SK-N-SH treated with all-trans-retinoic acid at 6 μM for 48 hours (cell line): ENCODE data around the gene ARHGEF37.

Experiments
- ATAC-seq: fragments of 200-7000 bp; cut with Tn5 transposase; 3 replicates; pipeline ENCODE4 v1.9.1; 2020; ENCODE audit warnings: mild to moderate bottlenecking, moderate library complexity
- ESRRG ChIP-seq: fragments of 250-450 bp; sonication (Bioruptor Pico); IDR thresholded peaks from 2 replicates; pipeline ENCODE4 v1.6.1; 2021; ENCODE audit warnings: mild to moderate bottlenecking
- GLIS3 ChIP-seq: fragments of 250-450 bp; sonication (Bioruptor Pico); IDR thresholded peaks from 2 replicates; pipeline ENCODE4 v1.5.0; 2020; ENCODE audit warnings: mild to moderate bottlenecking, moderate library complexity
- ISL1 ChIP-seq: fragments of 250-450 bp; sonication (Bioruptor Pico); IDR thresholded peaks from 2 replicates; pipeline ENCODE4 v2.1.2; 2022; ENCODE audit warnings: mild to moderate bottlenecking, moderate library complexity
- PATZ1 ChIP-seq: fragments of 250-450 bp; sonication (Bioruptor Pico); IDR thresholded peaks from 2 replicates; pipeline ENCODE4 v1.8.0; 2020; ENCODE audit warnings: mild to moderate bottlenecking, moderate library complexity, borderline replicate concordance
- PPARA ChIP-seq: fragments of 250-450 bp; sonication (Bioruptor Pico); IDR thresholded peaks from 2 replicates; pipeline ENCODE4 v1.5.0; 2020; ENCODE audit warnings: mild to moderate bottlenecking, borderline replicate concordance
- RARB ChIP-seq: fragments of 250-450 bp; sonication (Bioruptor Pico); IDR thresholded peaks from 2 replicates; pipeline ENCODE4 v1.8.0; 2021; ENCODE audit warnings: mild to moderate bottlenecking, moderate library complexity
- SNAI2 ChIP-seq: fragments of 250-450 bp; sonication (Bioruptor Pico); IDR thresholded peaks from 2 replicates; pipeline ENCODE4 v1.5.0; 2020; ENCODE audit warnings: mild to moderate bottlenecking, moderate library complexity
- TCF4 ChIP-seq: fragments of 250-450 bp; sonication (Bioruptor Pico); IDR thresholded peaks from 2 replicates; pipeline ENCODE4 v1.8.0; 2021; ENCODE audit warnings: mild to moderate bottlenecking, moderate library complexity, borderline replicate concordance
- TOX ChIP-seq: fragments of 250-450 bp; sonication (Bioruptor Pico); IDR thresholded peaks from 2 replicates; pipeline ENCODE4 v1.8.0; 2021; ENCODE audit warnings: mild to moderate bottlenecking, moderate library complexity, borderline replicate concordance
- ZFP3 ChIP-seq: fragments of 250-450 bp; sonication (Bioruptor Pico); IDR thresholded peaks from 2 replicates; pipeline ENCODE4 v1.5.0; 2020; ENCODE audit warnings: mild to moderate bottlenecking, moderate library complexity
- ZFP30 ChIP-seq: fragments of 450-650 bp; formaldehyde crosslinking; IDR thresholded peaks from 2 replicates; pipeline ENCODE4 v1.5.0; 2022; ENCODE audit warnings: mild to moderate bottlenecking, moderate library complexity
- ZNF565 ChIP-seq: fragments of 450-650 bp; formaldehyde crosslinking; conservative IDR thresholded peaks from 2 replicates; pipeline ENCODE4 v1.5.0; 2020; ENCODE audit warnings: low read depth, mild to moderate bottlenecking, moderate library complexity
- ZNF70 ChIP-seq: fragments of 450-650 bp; formaldehyde crosslinking; IDR thresholded peaks from 2 replicates; pipeline ENCODE4 v1.5.0; 2020; ENCODE audit warnings: mild to moderate bottlenecking, moderate library complexity
- TF ChIP-seq, protein P1 (sequence below): fragments of 250-450 bp; sonication (Bioruptor Pico); IDR thresholded peaks from 2 replicates; pipeline ENCODE4 v1.5.0; 2020; ENCODE audit warnings: mild to moderate bottlenecking, moderate library complexity
- TF ChIP-seq, protein P2 (sequence below): fragments of 250-450 bp; sonication (Bioruptor Pico); IDR thresholded peaks from 2 replicates; pipeline ENCODE4 v1.5.1; 2020; ENCODE audit warnings: low read depth, mild to moderate bottlenecking, moderate library complexity

Gene ARHGEF37

DNA sequence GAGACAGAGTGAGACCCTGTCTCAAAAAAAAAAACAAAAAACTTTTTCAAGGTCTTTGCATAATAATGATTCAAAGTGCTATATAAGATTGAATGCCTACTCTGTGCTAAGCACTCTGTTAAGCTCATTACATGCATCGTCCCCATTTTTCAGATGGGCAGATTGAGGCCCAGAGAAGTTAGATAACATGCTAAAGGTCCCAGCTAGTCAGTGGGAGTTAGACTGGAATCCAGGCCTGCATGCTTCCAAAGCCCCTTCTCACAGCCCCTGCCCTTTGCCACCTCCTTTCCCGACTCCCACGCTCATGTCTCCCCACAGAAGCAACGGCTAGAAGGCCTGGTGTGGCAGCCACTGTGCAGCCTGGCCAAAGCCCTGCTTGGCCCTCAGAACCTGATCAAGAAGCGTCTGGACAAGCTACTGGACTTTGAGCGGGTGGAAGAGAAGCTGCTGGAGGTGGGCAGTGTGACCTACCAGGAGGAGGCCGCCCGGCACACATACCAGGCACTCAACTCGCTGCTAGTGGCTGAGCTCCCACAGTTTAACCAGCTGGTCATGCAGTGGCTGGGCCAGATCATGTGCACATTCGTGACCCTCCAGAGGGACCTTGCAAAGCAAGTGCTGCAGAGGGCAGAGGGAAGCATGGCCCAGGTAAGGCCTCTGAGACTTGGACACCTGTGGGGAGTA, 40.3 kb downstream of the ARHGEF37 start:
- ATAC-seq: no peak
- TF ChIP-seq TCF4 (no peak), SNAI2 (CRISPR knock-in tag) (no peak), ESRRG (no peak), TOX (CRISPR knock-in tag) (no peak), GLIS3 (CRISPR knock-in tag) (no peak)
- TF ChIP-seq, protein P1, sequence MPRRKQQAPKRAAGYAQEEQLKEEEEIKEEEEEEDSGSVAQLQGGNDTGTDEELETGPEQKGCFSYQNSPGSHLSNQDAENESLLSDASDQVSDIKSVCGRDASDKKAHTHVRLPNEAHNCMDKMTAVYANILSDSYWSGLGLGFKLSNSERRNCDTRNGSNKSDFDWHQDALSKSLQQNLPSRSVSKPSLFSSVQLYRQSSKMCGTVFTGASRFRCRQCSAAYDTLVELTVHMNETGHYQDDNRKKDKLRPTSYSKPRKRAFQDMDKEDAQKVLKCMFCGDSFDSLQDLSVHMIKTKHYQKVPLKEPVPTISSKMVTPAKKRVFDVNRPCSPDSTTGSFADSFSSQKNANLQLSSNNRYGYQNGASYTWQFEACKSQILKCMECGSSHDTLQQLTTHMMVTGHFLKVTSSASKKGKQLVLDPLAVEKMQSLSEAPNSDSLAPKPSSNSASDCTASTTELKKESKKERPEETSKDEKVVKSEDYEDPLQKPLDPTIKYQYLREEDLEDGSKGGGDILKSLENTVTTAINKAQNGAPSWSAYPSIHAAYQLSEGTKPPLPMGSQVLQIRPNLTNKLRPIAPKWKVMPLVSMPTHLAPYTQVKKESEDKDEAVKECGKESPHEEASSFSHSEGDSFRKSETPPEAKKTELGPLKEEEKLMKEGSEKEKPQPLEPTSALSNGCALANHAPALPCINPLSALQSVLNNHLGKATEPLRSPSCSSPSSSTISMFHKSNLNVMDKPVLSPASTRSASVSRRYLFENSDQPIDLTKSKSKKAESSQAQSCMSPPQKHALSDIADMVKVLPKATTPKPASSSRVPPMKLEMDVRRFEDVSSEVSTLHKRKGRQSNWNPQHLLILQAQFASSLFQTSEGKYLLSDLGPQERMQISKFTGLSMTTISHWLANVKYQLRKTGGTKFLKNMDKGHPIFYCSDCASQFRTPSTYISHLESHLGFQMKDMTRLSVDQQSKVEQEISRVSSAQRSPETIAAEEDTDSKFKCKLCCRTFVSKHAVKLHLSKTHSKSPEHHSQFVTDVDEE (CRISPR knock-in tag): no peak

DNA sequence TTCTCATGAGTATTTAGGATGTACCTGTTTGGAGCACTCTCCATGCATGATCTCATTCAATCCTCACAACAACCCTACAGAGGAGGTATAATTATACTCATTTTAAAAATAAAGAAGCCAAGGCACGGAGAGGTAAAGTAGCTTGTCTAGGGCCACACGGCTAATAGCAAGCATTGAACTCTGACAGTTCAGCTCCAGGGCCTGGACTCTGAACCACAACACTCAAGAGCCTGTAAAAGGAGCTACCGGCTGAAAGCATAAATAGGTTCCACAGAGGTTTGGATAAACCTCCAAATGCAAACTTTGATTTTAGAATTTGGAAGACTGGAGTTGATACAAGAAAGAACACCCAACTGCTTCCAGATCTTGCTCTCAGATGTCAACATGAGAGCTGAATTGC, 41.2 kb downstream of the ARHGEF37 start:
- ATAC-seq: no peak
- TF ChIP-seq, protein P2, sequence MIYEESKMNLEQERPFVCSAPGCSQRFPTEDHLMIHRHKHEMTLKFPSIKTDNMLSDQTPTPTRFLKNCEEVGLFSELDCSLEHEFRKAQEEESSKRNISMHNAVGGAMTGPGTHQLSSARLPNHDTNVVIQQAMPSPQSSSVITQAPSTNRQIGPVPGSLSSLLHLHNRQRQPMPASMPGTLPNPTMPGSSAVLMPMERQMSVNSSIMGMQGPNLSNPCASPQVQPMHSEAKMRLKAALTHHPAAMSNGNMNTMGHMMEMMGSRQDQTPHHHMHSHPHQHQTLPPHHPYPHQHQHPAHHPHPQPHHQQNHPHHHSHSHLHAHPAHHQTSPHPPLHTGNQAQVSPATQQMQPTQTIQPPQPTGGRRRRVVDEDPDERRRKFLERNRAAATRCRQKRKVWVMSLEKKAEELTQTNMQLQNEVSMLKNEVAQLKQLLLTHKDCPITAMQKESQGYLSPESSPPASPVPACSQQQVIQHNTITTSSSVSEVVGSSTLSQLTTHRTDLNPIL: no peak
- TF ChIP-seq PATZ1 (CRISPR knock-in tag) (no peak), ISL1 (CRISPR knock-in tag) (no peak), ZFP3 (CRISPR knock-in tag) (no peak), ZNF70 (CRISPR knock-in tag) (no peak), TOX (CRISPR knock-in tag) (no peak)
- TF ChIP-seq, all 23 proteins: peak for 0

GRCh38 chr5:149623473-149623872, 42.2 kb downstream of the ARHGEF37 start:
- ATAC-seq: no peak
- TF ChIP-seq, protein P1 (CRISPR knock-in tag): no peak
- TF ChIP-seq ESRRG (no peak), GLIS3 (CRISPR knock-in tag) (no peak), ZFP30 (CRISPR knock-in tag) (no peak)

GRCh38 chr5:149627070-149627469, 45.8 kb downstream of the ARHGEF37 start:
- no peak for ATAC-seq
- TF ChIP-seq ZFP3 (CRISPR knock-in tag) (no peak), ZFP30 (CRISPR knock-in tag) (no peak), ZNF565 (CRISPR knock-in tag) (no peak)
- TF ChIP-seq, protein P2: no peak

DNA sequence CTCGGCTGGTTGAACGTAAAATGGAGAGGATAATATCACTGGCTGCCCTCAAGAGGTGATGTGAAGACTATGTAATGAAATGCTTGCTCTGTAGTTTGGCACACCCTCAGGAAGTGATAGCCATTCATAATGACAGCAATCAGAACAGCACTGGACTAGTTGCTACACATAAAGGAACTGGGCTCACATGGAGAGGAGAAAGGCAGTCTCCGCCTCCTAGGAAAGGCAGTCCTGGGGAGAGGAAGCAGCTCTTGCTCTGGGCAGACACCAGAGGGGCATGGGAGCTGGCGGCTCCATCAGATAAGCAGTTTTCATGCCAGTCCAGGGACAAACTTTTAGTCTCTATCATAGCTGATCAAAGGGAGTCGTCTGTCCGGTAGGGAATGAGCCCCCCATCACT, 46.9 kb downstream of the ARHGEF37 start:
- TF ChIP-seq ISL1 (CRISPR knock-in tag): no peak
- TF ChIP-seq PPARA (CRISPR knock-in tag): no peak
- TF ChIP-seq RARB (CRISPR knock-in tag): no peak
- TF ChIP-seq SNAI2 (CRISPR knock-in tag): no peak
- no peak for ATAC-seq
